Frontal cortex (tissue), 4 donors: ENCODE measurements around the gene CCL1. TPM values are rescaled to one million over a fixed set of nuclear protein-coding genes. Genes with fewer than 3 reads are reported as not detected.

ENCODE experiments used
- DNase-seq, 2 donors: peaks; one replicate each; pipeline ENCODE4 v3.0.0; 2012; ENCODE audit warnings: low spot score in 2 of 2
- FAIRE-seq: peaks from 2 replicates; lab custom pipeline; 2012; peaks lifted over from hg19 to GRCh38; lab: Jason Lieb, UNC
- total RNA-seq: library from RNA; depleted of rRNA; stranded (reverse); fragments of >200 nt; gene quantifications from one replicate; pipeline ENCODE4 v1.2.3, GENCODE V29; 2014
- donor health status: control.
- donor health status: control.
- donor health status: control.

The CCL1 gene
- total RNA-seq, result not detected

DNA sequence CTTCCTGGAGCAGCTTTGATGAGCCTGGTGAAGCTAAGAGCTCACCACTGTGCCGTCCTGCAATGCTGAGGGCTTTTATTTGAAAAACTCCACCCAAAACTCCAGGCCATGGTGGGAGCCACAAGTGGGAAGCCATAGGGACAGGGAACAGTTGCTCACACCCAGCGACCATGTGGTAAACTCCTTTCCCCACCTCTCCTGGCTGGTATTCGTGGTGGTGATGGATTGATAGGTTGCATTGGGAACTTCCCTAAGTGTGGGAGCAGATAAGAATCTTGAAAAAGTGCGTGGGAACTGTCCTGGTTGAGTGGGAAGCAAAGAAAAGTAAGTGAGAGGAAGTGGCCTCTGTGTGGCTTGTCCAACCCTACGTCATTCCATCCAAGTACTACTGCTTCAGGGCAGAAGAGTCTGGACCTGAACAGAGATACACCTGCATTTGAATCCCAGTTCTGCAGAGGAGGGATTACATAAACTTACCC lies at the start of gene CCL1:
TSS of gene CCL1 (minus strand) at position 51 of the 479 bp plus-strand sequence. CDS start 72 bp downstream, outside the sequence.
- FAIRE-seq (no peak), DNase-seq (no peak)

DNA sequence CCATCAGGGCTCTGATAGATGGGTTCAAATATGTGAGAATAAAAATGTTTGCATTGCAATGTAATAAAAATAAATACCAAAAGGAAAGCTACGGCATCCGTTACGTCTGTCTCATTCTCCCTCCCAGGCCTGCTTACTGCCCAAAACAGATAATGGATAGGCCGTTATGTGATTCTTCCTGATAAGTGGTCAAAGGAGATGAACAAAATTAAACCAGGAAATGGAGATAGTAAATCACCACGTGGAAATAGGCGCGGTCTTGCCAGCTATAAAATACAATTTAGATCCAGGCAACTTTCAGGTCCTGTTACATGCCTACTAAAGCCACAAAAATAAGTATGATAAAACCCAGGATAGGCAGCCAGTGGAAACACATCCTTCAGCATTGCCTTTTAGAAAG lies 49.5 kb upstream of the CCL1 start:
- DNase-seq (no peak), FAIRE-seq (no peak)

DNA sequence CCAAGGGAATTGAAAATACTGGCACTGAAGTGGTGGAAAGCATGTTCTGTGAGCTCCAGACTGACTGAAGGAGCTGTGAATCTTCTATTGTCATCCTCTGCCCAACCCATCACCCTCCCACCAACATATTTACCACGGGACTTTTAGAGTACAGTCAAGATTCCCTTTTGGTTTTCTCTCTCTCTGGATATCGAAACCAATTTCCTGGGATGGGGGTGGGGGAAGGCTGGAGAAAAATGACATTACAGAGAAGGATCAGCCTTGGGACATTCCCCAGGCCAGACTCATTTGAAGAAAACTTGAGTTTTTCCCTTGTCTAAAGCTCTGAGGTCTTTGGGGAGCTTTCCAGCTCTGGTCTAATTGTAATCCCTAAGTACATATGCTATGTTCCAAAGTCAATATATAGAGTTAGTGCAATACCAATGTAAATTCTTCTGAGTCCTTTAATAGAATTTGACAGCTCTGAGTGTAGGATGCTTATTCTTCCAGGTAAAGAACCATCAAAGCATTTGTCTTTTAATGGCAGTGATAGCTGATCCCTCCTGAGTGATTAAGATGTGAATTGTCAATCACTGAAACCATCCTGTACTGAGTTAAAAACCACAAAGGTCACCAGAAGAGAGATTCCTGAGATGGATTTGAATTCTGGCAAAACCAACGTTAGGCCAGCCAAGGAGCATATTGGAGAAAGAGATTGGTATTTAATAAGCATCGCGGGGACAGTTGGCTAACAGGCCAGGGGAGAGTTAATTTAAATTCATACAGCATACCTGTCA lies 48.8 kb upstream of the CCL1 start:
- FAIRE-seq (no peak), DNase-seq (no peak)

GRCh38 chr17:34409352-34409751 lies 46.3 kb upstream of the CCL1 start:
- DNase-seq, result no peak
- no peak for FAIRE-seq

GRCh38 chr17:34408439-34408838 lies 45.4 kb upstream of the CCL1 start:
- FAIRE-seq, result no peak

GRCh38 chr17:34406226-34406625 lies 43.2 kb upstream of the CCL1 start:
- FAIRE-seq, result no peak
- no peak for DNase-seq

More at GRCh38 chr17:34408439-34408838, 45.4 kb upstream of the CCL1 start:
- no peak for DNase-seq

DNA sequence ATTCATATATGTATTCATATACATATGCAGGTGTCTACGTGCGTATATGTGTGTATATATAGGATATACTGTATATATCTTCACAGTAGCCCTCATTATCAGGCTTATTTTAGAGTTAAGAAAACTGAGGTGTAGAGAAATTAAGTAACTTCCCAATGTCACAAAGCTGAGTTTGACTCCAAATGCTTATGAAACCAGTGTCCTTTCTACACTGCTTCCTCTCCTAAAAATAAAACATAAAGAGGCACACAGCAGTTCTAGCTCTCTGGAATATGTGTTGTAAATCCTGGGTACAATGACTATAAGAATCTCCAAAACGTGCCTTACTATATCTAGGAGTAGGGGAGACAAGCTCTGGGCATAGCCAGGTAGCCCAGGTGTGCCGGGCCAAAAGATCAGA lies 40.0 kb upstream of the CCL1 start:
- no peak for DNase-seq
- no peak for FAIRE-seq

DNA sequence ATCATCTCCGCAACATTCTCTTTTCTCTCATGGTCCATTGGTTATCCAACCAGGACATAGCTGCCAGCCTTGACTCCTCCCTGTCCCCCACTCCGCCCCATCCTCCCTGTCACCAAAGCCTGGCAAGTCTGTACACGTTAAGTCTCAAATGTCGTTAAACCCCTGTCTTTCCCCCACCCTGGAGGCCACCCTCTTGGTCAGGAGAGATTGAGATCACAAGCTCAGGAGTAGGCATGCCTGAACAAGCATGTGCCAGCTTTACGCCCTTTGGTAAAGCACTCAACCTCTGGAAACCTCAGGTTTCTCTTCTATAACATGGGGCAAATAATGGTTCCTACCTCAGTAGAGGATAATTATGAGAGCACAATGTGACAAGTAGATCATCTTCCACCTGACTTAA lies 38.1 kb upstream of the CCL1 start:
- DNase-seq (no peak), FAIRE-seq (no peak)

DNA sequence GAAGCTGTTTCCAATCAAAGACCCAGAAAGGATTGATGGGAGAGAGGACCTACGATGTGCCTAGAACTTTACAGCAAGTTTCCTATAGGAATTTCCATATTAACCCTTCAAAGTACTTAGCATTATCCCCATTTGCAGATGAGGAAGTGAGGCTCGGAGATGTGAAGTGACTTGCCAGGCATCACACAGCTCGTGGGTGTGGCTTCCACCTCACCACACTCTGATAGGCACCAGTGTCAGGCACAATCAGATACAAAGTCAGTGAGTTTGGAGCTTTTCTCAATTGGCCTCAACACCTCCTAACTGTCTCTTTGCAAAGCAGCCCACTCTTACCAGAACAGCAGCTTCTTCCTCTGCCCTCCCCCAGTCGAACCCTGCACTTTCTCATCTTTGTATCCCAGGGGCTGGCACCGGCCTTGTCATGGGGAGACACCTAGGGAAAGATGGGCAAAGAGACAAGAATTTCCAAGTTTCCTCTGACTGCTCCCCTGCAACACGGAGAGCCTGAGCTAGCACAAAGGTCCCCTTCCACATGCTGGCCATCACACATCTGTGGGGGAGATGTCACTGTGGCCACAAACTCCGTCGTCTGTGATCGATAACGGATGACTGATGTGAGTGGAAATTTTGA lies 37.4 kb upstream of the CCL1 start:
- DNase-seq (no peak), FAIRE-seq (no peak)

DNA sequence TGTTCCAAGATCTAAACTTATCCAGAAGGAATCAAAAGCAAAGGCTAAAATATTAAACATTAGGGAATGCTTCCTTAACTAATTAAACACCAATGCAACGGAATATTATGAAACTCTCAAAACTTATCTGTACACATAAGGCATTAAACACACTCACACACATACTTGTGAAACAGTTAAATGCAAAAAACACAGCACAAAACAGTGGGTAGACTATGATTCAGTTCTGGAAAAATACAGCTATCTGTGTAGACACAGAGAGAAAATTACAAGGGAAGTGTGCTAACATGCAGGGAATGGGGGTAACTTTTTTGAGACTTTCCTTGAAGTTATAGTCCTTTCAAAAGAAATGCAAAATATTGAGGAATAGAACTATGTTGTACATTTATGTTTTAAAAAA lies 36.7 kb upstream of the CCL1 start:
- no peak for FAIRE-seq
- no peak for DNase-seq

GRCh38 chr17:34398990-34399389 lies 36.0 kb upstream of the CCL1 start:
- DNase-seq (no peak), FAIRE-seq (no peak)

- DNase-seq (no peak), FAIRE-seq (no peak)
Measured at GRCh38 chr17:34397265-34397664, 34.2 kb upstream of the CCL1 start.

GRCh38 chr17:34393401-34393800 lies 30.4 kb upstream of the CCL1 start:
- DNase-seq (no peak), FAIRE-seq (no peak)

DNA sequence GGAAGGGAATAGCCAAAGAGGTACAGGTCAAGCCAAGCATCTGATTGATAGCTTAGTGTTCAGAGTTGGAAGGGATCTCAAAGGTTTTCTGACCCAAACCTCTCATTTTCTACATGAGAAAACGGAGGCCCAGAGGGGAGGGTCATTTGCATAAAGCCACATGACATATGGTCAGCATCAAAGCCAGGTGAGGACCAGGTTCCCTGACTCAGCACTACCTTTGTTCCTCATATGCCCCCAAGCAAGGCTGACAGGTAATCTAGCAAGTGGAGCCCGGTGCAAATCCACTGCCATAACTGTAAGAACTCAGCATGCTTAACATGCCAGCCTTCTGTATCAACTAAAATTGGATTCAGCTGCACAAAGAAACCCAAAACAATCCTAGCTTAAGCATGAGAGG lies 28.2 kb upstream of the CCL1 start:
- DNase-seq (no peak), FAIRE-seq (no peak)

GRCh38 chr17:34390649-34391048 lies 27.6 kb upstream of the CCL1 start:
- no peak for FAIRE-seq
- DNase-seq, result no peak

- FAIRE-seq (no peak), DNase-seq (no peak)
Measured at GRCh38 chr17:34389126-34389750, 26.2 kb upstream of the CCL1 start.

DNA sequence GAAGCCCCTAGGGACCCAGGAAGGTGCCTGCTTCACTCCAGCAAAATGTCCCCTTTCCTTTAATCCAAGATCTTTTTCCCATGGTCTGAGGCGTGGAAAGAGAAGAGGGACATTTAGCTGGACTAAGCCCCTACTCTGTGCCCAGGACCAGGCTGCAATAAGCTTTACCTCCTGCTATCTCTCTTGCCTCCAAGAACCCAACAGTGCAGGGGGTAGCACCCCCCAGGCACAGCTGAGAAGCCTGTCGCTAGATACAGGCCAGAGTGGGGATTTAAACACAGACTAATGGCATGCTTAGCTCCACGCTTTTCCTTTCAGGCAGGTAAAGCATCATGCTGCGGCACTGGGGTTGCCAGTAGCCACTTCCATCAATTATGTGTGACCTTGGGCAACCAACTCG lies 24.5 kb upstream of the CCL1 start:
- no peak for FAIRE-seq
- no peak for DNase-seq

DNA sequence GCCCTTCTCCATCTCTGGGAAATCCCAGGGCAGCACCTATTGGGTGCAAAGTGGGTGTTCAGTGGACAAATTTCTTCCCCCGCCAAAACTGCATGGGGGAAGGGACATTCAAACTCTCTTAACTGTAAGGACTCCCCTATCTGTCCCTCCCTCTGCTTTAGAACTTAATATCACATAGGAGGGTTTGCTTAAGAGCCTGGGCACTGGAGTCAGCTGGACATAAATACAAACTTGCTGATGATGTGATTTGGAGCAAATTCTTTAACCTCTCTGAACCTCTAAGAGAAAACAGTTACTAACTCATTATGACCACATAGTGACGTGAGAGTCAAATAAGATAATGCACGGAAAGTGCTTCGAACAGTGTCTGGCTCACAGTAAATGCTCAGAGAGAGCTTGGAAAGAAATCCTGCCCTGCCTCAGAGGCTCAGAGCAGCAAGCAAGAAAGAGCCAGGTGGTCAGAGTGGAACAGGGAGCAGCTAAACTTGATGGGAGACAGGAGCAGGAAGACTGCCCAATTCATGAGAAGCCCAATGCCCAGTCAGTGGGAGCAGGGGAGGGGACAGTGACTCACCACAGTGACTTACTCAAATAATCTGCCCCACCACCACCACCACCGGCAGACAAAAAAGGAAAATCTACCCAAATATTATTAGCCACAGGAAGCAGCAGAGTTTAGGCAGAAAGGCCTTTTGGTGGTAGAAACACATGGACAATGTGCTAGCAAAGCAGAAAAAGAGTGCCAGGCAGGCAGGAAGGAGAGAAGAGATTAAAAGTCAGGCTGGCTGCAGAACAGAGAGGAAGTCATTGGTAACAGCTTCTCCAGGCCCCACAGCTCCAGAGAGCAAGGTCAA lies 23.9 kb upstream of the CCL1 start:
- no peak for DNase-seq
- FAIRE-seq, result no peak

DNA sequence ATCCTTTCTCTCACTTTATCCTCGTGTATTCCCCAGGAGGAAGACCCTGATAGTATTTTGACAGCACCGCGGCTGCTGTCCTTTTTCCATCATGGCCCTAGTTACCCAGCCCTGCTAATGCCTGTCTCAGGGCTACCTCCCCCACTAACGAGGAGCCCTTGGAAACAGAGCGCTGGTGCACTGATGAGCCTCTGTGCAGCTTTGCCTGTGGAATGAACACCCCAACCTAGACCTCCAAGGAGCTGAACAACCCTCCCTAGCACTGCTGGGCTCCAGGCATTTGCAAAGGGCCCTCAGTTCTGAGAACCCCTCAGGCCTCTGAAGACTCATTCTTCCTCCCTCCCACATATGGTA lies 23.3 kb upstream of the CCL1 start:
- no peak for FAIRE-seq
- no peak for DNase-seq
